SH-SY5Y (cell line): ENCODE measurements around the gene CCDC85C.

ENCODE experiments used
- GATA2 ChIP-seq: IDR thresholded peaks from 2 replicates; pipeline ENCODE4 v1.6.1; 2011; ENCODE audit warnings: mild to moderate bottlenecking, low read depth, low read length
- GATA3 ChIP-seq: IDR thresholded peaks from 2 replicates; pipeline ENCODE4 v1.6.1; 2011; ENCODE audit warnings: low read depth, mild to moderate bottlenecking, low read length, moderate library complexity

DNA sequence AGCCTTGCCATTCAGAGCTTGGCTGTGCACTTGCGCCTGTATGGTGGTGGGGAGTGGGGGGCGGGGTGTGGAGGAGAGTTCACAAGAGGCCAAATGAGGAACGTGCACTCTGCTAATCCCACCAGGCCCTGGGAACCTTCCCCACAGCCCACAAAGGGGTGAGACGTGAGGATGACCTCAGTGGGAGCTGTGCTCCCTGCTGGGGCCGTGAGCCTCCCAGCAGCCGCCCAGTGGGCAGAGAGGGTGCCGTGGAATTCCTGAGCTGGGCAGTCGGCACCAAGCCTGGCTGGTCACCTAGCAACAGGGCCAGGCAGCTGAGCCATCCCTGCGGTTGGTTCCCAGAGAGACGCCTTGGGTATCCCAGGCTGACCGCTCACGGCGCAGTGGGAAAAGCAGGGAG, 69.1 kb downstream of the CCDC85C start:
- no peak for TF ChIP-seq GATA2
- no peak for TF ChIP-seq GATA3
